ENCODE results near the gene DDX47.

DNA sequence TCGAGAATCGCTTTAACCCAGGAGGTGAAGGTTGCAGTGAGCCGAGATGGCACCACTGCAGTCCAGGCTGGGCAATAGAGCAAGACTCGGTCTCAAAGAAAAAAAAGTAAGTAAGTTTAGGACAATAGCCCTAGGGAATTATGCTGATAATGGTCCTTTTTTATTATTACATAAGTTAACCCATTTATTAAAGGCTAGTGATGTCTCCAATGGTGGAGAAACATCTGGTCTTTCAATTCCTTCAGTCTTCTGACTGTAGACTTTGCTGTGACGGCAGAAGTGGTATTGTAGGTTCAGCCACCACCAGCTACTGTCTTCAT lies 27.4 kb downstream of the DDX47 start:
- TF ChIP-seq, protein P1, sequence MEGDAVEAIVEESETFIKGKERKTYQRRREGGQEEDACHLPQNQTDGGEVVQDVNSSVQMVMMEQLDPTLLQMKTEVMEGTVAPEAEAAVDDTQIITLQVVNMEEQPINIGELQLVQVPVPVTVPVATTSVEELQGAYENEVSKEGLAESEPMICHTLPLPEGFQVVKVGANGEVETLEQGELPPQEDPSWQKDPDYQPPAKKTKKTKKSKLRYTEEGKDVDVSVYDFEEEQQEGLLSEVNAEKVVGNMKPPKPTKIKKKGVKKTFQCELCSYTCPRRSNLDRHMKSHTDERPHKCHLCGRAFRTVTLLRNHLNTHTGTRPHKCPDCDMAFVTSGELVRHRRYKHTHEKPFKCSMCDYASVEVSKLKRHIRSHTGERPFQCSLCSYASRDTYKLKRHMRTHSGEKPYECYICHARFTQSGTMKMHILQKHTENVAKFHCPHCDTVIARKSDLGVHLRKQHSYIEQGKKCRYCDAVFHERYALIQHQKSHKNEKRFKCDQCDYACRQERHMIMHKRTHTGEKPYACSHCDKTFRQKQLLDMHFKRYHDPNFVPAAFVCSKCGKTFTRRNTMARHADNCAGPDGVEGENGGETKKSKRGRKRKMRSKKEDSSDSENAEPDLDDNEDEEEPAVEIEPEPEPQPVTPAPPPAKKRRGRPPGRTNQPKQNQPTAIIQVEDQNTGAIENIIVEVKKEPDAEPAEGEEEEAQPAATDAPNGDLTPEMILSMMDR (IDR thresholded peaks at IDR 0.05) = no peak
- TF ChIP-seq POLR2A (IDR thresholded peaks at IDR 0.05) = no peak

All from gastroesophageal sphincter (tissue), 3 donors.